Tibial nerve (tissue), 3 donors: ENCODE results near the gene FRYL.
"Not testable (repeated sequence)": the region's sequence is repeated elsewhere in the genome, so short reads cannot be mapped to it uniquely, and the experiment has no call there.

Experiments
- CTCF ChIP-seq, 5 experiments: fragments of 200-600 bp in 3 of 5; fragments of 450-650 bp in 2 of 5; sonication (generic) in 3 of 5; IDR thresholded peaks; one replicate each; pipeline ENCODE4 v1.5.1; 2016 to 2019; ENCODE audit warnings: antibody characterized with exemption in 5 of 5, mild to moderate bottlenecking in 3 of 5, moderate library complexity in 2 of 5
- POLR2A ChIP-seq, 2 donors: fragments of 450-650 bp; IDR thresholded peaks; one replicate each; pipeline ENCODE4 v1.6.1; 2017; ENCODE audit warnings: antibody characterized with exemption in 2 of 2, mild to moderate bottlenecking in 2 of 2, moderate library complexity in 2 of 2

GRCh38 chr4:48800155-48800554 lies 20.1 kb upstream of the FRYL start:
- TF ChIP-seq POLR2A, CTCF (IDR thresholded peaks at IDR 0.05): not testable (repeated sequence)
